Kidney epithelial cell (primary cell): ENCODE measurements around the gene CD22. TPM values are rescaled to one million over a fixed set of nuclear protein-coding genes. Genes with fewer than 3 reads are reported as not detected.

Experiments used
- DNase-seq: peaks from one replicate; pipeline ENCODE4 v3.0.0-alpha.2; 2010; ENCODE audit warnings: low read depth
- H3K27me3 ChIP-seq: 2 replicates; pipeline ENCODE4 v1.6.0; 2011; ENCODE audit warnings: low read length; ENCODE audit not compliant: control insufficient read depth, insufficient read depth
- H3K36me3 ChIP-seq: 2 replicates; pipeline ENCODE4 v1.5.1; 2011; ENCODE audit warnings: low read length; ENCODE audit not compliant: control insufficient read depth, insufficient read depth
- H3K4me3 ChIP-seq: 2 replicates; pipeline ENCODE4 v1.5.1; 2011; ENCODE audit warnings: low read depth, mild to moderate bottlenecking, control low read depth, low read length
- CTCF ChIP-seq: IDR thresholded peaks from 2 replicates; pipeline ENCODE4 v1.5.1; 2011; ENCODE audit warnings: mild to moderate bottlenecking, moderate library complexity, low read length, control low read depth, inconsistent platforms; ENCODE audit not compliant: insufficient read depth, poor library complexity, severe bottlenecking
- total RNA-seq: library from RNA; depleted of rRNA; stranded (reverse); fragments of >200 nt; gene quantifications from 2 replicates; pipeline ENCODE4 v1.2.3, GENCODE V29; 2015

CD22 gene
- total RNA-seq, 1 donor from 2014 or later, result 2.9 TPM

GRCh38 chr19:35318679-35319448 lies 10.1 kb upstream of the CD22 start:
- DNase-seq, result peak; percentile 56

GRCh38 chr19:35320065-35320713 lies 8.8 kb upstream of the CD22 start:
- H3K27me3 ChIP-seq, result no peaks in the 10 kb centered on the region
- no peak overlapping the region for H3K4me3 ChIP-seq
- no peaks in the 10 kb centered on the region for H3K36me3 ChIP-seq
- no peak for TF ChIP-seq CTCF
- no peak for DNase-seq

More at GRCh38 chr19:35318679-35319448, 10.1 kb upstream of the CD22 start:
- H3K27me3 ChIP-seq, result no peaks in the 10 kb centered on the region
- H3K4me3 ChIP-seq, result no peak overlapping the region
- H3K36me3 ChIP-seq, result no peaks in the 10 kb centered on the region
- no peak for TF ChIP-seq CTCF

GRCh38 chr19:35321291-35321690 lies 7.7 kb upstream of the CD22 start:
- no peak for TF ChIP-seq CTCF
- DNase-seq, result no peak
- Histone ChIP-seq H3K36me3 (no peaks in the 10 kb centered on the region), H3K4me3 (no peak overlapping the region), H3K27me3 (no peaks in the 10 kb centered on the region)

- H3K36me3 ChIP-seq, result no peaks in the 10 kb centered on the region
- DNase-seq, result no peak
- TF ChIP-seq CTCF, result no peak
- H3K4me3 ChIP-seq, result no peak overlapping the region
- H3K27me3 ChIP-seq, result no peaks in the 10 kb centered on the region
These were observed 7.0 kb upstream of the CD22 start for GRCh38 chr19:35322014-35322413.

GRCh38 chr19:35327642-35328041 lies 1.3 kb upstream of the CD22 start:
- Histone ChIP-seq H3K4me3 (no peak overlapping the region), H3K36me3 (no peaks in the 10 kb centered on the region), H3K27me3 (peaks cover 2% of the 10 kb centered on the region)
- DNase-seq, result no peak
- peak; percentile 26 for TF ChIP-seq CTCF
